WTC11 (cell line): ENCODE results near the gene FAM193A.

Source experiments
- CTCF ChIP-seq: fragments of 200-600 bp; IDR thresholded peaks from 2 replicates; pipeline ENCODE4 v1.8.0; 2022; ENCODE audit warnings: antibody characterized with exemption
- JUN ChIP-seq: sonication (generic); formaldehyde crosslinking; IDR thresholded peaks from 2 replicates; pipeline ENCODE4 v1.8.0; 2023; ENCODE audit warnings: mild to moderate bottlenecking, missing genetic modification reagents
- KAT7 ChIP-seq: sonication (generic); formaldehyde crosslinking; IDR thresholded peaks from 2 replicates; pipeline ENCODE4 v1.8.1; 2023; ENCODE audit warnings: missing genetic modification reagents, mild to moderate bottlenecking, borderline replicate concordance
- NFYB ChIP-seq: sonication (generic); formaldehyde crosslinking; conservative IDR thresholded peaks from 2 replicates; pipeline ENCODE4 v1.8.0; 2022; ENCODE audit warnings: low read depth, missing genetic modification reagents
- SMAD3 ChIP-seq: sonication (generic); formaldehyde crosslinking; IDR thresholded peaks from 2 replicates; pipeline ENCODE4 v1.8.0; 2022; ENCODE audit warnings: missing genetic modification reagents, mild to moderate bottlenecking, borderline replicate concordance
- ZNF121 ChIP-seq: sonication (generic); formaldehyde crosslinking; IDR thresholded peaks from 2 replicates; pipeline ENCODE4 v1.8.0; 2023; ENCODE audit warnings: missing genetic modification reagents
- TF ChIP-seq, protein P1 (sequence below): sonication (generic); formaldehyde crosslinking; IDR thresholded peaks from 2 replicates; pipeline ENCODE4 v1.8.0; 2023; ENCODE audit warnings: missing genetic modification reagents

DNA sequence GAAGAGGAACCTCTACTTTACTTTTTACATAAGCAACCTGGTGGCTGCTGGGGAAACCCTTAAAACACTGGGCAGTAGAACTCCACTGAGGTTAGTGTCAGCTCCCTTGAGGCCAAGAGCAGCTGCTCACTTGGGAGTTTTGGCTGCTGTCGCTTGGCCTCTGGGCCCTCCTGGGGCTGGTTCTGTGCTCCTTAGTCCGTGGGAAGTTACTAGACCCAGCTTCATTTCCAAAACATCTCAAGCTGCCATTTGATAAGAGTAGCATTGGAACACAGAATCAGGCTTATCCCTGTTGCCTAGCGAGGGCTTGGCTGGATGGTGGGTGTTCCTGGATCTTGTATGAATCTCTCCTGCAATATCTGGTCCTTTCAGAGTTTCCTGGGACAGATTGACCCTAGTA, 41.5 kb upstream of the FAM193A start:
- TF ChIP-seq, protein P1, sequence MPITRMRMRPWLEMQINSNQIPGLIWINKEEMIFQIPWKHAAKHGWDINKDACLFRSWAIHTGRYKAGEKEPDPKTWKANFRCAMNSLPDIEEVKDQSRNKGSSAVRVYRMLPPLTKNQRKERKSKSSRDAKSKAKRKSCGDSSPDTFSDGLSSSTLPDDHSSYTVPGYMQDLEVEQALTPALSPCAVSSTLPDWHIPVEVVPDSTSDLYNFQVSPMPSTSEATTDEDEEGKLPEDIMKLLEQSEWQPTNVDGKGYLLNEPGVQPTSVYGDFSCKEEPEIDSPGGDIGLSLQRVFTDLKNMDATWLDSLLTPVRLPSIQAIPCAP (CRISPR knock-in tag) = no peak
- TF ChIP-seq ZNF121 (CRISPR knock-in tag) (no peak), SMAD3 (CRISPR knock-in tag) (no peak), NFYB (CRISPR knock-in tag) (no peak), CTCF (no peak), KAT7 (CRISPR knock-in tag) (no peak), JUN (CRISPR knock-in tag) (no peak)
